Activated CD8-positive, alpha-beta memory T cell treated with anti-CD3 and anti-CD28 coated beads for 24 hours (primary cell): ENCODE results near the gene RBM10.

Source experiments
- DNase-seq: peaks from one replicate; pipeline ENCODE4 v3.0.0-alpha.2; 2020

RBM10 gene

DNA sequence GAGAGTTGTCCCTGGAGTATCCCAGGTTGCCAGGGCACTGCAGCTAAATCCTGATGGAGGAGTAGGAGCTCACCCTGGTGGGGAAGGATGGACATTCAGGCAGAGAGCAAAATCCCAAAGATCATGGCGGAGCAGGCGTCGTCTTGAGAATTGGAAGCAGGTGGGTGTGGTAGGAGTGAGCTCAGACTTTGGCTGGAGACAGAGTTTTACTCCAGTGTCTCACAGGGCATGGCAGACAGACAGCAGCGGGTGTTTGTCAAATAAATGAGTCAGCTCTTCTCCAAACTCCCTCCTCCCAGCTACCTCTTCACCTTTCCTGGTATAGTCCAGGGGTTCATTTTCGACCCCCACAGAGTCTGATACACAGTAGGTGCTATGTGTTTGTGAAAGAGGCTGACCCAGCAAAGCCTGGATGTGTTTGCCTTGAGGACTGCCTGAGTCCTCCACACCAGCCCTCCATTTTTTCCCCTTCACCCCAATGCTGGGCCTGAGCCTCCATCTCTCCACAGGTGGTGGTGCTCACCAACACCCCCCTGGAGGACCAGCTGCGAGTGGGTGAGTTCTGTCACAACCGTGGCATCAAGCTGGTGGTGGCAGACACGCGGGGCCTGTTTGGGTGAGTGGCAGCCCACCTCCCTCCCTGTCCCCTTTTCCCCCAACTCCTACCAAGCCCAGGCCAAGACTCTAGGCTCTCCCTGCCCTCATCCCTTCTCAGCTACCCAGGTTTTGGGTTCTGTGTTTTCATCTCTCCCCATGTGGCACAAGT, 55.5 kb downstream of the RBM10 start:
- no peak for DNase-seq

DNA sequence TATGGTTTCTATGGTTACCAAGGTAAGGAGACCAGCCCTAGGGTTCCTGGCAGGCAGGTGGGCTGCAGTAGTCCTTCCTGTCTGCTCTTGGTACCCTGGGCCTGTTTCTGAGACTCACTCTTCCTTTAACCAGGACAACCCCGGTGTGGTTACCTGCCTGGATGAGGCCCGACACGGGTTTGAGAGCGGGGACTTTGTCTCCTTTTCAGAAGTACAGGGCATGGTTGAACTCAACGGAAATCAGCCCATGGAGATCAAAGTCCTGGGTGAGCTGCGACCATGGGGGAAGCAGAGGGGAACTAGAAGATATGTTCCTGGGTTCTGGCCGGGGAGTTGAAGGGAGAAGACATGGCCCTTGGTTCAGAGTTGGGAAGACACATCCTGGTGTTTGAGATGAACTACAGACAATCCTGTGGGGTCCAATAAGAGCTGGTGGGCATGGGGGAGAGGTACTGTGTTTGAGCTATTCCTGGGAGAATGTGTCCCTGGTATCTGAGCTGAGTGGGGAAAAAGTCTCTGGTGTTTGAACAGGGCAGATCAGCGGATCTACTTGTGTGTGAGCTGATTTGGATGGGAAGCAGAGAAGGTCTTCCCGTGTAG, 56.4 kb downstream of the RBM10 start:
- DNase-seq: no peak

DNA sequence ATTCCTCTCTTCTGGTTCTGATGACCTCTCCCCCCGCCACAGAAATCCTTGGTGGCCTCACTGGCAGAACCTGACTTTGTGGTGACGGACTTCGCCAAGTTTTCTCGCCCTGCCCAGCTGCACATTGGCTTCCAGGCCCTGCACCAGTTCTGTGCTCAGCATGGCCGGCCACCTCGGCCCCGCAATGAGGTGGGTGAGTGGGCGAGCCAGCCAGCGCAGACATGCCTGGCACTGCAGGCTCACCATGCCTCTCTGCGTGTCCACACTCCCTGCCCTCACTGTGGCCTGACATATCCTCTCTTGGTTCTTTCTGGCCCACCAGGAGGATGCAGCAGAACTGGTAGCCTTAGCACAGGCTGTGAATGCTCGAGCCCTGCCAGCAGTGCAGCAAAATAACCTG, 57.3 kb downstream of the RBM10 start:
- no peak for DNase-seq

DNA sequence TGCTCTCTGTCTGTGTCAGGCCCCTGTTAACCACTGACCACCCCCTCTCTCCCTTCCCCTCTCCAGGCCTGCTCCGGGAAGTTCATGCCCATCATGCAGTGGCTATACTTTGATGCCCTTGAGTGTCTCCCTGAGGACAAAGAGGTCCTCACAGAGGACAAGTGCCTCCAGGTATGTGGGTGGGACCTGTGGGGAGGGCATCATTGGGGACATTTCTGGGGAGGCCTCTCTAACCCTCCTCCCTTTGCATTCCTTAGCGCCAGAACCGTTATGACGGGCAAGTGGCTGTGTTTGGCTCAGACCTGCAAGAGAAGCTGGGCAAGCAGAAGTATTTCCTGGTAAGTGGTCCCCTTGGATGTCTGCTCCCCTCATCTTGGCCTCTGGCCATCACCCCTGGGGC, 57.9 kb downstream of the RBM10 start:
- DNase-seq: no peak

DNA sequence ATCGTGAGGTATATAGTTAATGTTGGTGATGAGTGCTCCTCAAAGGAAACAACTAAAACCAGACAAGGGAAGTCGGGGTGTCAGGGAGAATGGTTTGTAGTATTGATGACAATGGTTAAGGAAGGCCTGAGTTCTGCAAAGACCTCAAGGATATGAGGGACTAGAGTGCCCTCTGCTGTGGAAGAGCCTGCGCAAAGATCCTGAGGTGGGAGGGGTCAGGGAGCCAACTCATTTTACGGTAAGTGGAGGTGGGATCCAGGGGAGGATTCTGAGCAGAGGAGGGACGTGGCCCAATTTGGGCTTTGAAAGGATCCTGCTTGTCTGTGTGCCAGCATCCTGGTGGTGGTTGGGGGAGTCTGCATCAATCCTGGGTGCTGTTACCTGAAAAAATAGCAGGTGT, 59.9 kb downstream of the RBM10 start:
- DNase-seq: no peak

DNA sequence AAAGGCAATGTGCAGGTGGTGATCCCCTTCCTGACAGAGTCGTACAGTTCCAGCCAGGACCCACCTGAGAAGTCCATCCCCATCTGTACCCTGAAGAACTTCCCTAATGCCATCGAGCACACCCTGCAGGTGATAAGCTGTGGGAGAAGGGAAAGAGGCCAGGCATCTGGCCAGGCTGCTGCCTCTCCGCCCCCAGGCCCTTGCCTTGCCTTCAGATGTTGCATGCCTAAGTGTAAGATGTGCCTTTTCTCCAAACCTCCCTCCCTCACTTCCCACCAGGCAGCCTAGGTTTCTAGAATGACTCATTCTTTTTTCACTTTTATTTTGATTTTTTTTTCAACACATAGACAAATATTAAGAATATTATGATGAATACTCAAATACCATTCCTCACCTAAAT, 61.3 kb downstream of the RBM10 start:
- no peak for DNase-seq

DNA sequence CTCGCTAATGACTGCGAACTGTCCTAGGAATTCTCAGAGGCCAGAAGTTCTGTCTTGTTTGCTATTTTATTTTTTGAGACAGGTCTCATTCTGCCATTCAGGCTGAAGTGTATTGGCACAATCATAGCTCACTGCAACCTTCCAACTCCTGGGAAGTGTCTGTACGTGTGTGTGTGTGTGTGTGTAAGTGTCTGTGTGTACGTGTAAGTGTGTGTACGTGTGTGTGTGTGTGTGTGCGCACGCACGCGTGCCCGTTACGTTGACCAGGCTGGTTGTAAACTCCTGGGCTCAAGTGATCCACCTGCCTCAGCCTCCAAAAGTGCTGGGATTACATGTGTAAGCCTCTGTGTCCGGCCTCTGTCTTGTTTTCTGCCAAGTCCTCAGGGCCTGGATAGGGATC, 63.1 kb downstream of the RBM10 start:
- no peak for DNase-seq

DNA sequence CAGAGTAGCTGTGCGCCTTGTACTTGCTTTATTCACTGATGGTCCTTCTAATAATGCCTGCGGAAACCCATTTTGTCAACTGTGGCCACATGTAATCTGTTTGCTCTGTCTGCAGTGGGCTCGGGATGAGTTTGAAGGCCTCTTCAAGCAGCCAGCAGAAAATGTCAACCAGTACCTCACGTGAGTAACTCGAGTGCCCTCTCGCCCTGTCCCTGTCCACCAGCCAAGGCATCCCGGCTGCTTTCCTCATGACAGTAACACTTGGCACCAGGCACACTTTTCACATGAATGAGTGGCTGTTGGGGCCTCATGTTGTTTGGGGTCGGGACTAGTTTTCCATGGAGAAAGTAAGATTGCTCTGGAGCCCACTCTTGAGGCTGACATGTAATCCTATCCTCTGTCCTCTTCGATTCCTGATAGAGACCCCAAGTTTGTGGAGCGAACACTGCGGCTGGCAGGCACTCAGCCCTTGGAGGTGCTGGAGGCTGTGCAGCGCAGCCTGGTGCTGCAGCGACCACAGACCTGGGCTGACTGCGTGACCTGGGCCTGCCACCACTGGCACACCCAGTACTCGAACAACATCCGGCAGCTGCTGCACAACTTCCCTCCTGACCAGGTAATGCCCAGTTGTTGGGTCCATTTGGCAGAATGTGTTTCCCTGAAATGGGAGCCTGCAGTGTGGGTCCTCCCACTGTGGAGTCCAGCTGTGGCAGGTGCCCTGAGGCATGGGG, 64.7 kb downstream of the RBM10 start:
- DNase-seq: no peak

DNA sequence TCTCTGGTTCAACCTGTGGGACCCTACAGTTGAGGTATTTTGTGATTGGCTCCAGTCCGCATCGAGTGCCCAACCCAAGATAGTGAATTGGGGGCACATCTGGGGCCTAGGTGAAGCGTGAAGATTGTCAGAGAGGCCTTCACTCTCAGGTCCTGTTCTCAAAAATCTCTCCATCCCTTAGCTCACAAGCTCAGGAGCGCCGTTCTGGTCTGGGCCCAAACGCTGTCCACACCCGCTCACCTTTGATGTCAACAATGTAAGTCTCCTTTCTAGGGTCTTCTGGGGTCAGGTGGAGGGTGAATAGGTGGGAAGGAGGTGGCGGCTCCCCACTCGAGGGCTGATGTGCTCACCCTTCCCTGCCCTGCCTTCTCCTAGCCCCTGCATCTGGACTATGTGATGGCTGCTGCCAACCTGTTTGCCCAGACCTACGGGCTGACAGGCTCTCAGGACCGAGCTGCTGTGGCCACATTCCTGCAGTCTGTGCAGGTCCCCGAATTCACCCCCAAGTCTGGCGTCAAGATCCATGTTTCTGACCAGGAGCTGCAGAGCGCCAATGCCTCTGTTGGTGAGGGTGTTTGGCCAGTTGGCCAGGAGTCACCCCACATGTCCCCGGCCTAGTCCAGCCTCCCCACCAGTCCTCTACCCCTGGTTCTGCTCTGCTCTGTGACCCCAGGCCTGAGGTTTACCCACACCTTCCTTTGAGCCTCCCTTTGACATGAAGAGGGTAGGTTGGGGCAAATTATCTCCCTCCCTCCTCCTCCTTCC, 65.8 kb downstream of the RBM10 start:
- DNase-seq: no peak

DNA sequence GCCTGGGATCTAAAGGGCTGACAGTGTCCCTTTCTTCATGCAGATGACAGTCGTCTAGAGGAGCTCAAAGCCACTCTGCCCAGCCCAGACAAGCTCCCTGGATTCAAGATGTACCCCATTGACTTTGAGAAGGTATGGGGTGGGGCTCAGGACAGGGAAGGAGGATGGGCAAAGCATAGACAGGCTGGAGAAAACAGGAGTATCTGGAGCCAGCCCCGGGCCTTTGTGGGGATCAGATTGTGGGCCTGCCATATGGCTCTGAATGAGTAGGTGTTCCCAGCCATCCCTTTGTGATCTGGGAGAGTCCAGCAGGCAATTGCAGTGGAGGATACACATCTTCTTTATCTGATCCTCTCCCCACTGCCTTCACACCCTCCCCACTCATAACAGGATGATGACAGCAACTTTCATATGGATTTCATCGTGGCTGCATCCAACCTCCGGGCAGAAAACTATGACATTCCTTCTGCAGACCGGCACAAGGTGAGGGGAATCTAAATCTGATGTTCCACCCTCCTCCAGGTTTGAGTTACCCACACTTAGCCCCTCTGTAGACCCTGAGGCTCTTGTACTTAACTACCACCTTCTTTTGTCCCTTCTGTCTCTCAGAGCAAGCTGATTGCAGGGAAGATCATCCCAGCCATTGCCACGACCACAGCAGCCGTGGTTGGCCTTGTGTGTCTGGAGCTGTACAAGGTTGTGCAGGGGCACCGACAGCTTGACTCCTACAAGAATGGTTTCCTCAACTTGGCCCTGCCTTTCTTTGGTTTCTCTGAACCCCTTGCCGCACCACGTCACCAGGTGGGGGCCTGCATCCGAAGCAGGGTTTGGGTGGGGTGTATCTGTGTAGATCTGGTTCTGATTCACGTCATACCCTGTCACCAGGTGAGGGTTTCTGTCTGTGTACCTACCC, 67.6 kb downstream of the RBM10 start:
- no peak for DNase-seq

DNA sequence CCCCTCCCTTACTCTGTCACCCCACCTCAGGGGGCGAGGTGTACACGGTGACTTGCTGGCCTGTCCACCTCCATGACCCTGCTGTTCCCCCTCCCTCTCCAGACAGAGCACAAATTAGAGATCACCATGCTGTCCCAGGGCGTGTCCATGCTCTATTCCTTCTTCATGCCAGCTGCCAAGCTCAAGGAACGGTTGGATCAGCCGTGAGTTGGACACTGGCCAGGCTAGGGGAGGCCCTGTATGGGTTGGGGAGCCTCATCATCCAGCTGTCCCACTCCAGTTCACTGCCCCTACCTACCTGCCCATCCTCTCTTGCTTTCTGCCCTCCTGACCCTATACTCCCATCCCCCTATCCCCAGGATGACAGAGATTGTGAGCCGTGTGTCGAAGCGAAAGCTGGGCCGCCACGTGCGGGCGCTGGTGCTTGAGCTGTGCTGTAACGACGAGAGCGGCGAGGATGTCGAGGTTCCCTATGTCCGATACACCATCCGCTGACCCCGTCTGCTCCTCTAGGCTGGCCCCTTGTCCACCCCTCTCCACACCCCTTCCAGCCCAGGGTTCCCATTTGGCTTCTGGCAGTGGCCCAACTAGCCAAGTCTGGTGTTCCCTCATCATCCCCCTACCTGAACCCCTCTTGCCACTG, 69.5 kb downstream of the RBM10 start:
- no peak for DNase-seq

DNA sequence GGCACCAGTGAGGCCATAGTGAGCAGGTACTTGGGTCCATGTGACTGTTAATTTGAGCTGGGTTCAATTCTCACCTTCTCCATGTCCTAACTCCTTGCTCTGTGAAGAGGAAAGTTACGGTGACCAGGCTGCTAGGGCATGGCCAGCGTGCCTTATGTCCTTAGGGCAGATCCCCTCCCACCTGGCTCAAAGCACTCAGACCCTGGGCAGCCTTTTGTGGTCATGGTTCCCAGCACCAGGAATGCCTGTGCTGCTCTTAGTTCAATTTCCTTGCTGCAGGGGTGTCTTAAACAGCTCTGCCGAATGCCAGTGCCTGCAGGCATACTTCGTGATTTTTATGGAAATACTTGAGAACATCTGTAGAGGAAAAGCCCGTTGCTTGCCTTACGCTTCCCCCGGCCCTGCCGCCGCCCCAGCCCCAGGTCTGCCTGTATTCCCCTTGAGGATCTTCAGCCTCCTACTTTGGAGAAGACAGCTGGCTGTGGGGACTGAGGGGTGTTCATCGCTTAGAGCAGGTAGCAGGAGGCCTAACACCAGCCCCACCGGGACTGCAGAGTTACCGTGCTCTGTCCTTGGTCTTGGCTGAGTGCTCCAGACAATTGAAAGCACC, 70.4 kb downstream of the RBM10 start:
- no peak for DNase-seq

DNA sequence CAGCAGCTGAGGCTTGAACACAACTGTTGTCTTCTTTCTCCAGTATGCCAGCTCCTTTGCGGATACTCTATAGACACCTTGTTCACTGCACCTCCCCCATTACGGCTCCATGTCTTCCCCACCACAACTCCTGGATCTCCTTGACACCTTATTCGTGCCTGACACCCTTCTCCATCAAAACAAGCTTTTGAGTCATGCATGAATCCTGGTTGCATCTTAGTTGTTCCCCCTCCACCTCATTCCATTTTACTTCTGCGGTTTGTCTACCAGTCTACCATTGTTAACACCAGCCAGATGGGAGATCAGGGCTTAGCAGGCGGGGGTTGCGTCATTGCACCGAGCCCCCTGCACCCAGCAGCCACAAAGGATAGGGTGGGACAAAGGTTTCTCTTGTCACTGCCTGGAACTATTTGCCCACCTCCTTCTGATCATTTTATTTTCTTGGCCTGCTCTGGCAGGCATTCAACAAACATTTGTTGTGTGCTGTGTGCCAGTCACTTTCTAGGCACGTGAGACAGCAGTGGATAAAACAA, 71.4 kb downstream of the RBM10 start:
- no peak for DNase-seq

DNA sequence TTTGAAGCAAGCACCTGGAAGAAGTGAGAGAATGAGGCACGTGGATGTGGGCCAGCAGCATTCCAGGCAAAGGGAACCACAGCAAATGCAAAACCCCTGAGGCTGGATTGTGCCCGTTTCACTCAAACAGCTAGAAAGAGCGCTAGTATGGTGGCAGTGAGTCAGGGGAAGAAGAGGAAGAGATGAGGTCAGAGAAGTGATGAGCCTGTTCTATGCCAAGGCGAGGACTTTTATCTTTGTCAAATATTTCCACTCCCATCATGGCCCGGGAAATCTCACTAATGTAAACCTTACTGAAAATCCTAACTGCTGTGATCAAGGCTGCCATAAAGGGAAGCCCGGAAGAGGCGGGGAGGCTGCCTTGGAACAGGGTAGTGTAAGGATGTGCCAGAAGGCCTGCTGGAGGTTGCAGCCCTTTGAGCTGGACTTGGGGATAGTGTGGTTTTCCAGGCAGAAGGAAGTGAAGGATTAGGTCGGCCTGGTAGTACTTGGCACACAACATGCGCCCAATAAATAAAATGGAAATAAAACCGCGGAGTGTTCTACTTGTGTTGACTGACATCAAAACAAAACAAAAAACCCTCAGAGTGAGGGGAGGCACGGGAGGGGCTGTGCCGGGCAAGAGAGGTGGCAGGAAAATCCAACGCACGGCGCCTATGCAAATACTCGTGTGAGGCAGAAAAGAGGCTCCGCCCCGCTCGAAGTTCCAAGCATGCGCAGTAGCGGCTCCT, 72.3 kb downstream of the RBM10 start:
- DNase-seq: no peak

DNA sequence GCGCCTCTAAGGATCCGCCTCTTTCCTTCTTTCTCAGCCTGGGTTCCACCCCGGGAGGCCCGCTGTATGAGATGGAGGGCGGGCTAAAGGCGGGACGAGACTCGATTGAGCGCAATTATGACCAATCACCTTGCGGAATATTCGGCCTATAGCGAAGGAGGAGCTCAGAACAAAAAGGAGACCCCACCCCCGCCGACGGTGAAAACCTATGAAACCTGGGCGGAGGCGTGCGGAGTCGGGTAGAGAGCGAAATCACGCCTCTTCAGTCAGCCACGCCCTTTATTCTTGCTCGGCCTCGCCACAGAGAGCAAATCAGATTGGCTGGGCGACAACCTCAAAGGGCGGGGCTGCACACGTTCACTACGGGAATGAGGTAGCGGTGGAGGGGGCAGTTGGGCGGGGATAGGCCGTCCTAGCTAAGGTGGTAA, 72.8 kb downstream of the RBM10 start:
- peak; percentile 98 for DNase-seq

DNA sequence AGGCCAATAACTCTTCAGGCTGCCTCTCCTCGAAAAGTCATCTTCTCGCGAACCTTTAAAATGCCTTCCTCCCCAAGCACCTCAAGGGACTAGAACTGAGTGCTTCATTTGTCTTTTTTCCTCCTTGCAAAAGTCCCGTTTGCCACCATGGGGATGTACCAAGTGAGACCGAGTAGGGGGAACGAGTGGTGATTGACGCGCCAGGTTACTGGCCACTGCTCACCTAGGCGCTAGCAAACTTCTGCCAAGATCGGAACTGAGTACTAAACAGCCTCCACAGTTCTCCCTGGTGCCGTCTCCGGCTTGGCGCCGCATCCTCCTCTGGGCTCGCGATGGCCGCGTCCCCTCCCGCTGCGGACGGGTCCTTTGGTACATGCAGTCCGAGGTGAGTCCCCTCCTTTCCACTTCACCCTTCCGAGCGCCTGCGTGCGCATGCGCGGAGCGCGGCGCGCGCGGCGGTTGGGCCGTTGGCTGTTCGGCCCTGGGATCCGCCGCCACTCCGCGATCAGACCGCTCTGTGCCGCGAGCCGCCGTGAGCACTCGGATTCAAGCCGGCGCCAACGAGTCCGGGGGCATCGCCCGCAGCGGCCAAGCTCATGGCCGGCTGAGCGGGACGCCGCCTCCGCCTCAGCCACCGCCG, 73.4 kb downstream of the RBM10 start, which contains the start of gene CDK16:
Gene CDK16 (plus strand): TSS at position 402 of the 640 bp plus-strand sequence. CDS start 4,877 bp downstream, outside the sequence.
- DNase-seq: peak; percentile 94

DNA sequence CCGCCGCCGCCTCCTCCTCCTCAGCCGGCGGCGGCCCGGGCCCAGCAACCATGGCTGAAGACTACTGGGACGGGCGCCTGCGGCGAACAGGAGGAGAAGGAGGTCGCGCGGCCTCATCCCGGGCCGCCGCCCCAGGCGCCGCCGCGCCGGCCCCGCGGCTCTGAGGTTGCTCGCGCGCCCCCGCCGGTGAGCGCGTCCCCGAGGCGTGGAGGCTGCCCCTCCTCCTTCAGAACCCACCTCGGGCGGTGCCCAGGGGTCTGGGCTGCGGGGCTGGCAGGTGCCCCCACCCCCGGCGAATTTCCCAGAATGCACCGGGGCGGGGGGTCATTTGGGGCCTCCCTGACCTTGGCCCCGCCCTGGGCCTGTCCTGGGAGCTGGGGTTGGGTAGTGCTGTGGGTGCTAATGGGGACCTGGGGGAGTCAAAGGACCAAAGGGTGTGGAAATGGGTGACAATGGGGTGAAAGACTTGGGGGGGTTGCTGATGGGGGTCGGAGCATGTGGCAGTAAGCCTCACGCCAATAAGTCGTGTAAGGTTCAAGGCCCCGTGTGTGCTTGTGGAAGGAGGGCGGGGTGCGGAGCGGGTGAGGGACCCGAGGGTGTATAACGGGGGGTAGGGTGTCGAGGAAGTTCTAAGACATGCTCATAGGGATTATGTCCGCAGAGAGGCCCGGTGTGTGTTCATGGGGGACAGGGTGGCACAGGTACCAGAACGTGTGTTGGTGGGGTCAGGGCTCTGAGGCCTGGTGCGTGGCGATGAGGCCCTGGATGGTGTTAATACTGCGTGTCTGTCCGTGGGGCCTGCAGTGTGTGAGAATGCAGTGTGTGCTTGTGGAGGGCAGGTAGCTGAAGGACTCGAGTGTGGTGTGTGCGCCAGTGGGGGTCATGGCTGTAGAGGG, 74.1 kb downstream of the RBM10 start:
- peak; percentile 78 for DNase-seq

DNA sequence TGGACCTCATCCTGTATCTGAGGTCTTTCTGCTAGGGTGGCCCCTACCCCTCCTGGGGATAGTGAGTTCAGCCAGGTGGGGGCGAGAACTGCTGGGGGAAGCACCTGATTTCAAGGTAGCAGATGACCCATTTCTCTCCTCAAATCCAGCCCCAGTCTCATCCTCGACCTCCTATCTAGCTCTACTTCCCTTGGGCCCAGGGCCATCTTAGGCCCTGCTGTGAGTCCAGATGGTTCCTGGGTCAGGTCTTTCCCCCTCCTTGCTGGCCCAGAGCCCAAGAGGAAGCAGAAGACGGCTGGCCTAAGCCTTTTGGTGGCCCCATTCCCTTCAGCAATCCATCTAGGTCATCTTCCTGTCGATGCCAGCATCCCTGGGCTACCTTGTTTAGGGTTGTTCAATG, 76.7 kb downstream of the RBM10 start:
- no peak for DNase-seq
